ENCODE measurements around the gene HMGN1.

The HMGN1 gene

DNA sequence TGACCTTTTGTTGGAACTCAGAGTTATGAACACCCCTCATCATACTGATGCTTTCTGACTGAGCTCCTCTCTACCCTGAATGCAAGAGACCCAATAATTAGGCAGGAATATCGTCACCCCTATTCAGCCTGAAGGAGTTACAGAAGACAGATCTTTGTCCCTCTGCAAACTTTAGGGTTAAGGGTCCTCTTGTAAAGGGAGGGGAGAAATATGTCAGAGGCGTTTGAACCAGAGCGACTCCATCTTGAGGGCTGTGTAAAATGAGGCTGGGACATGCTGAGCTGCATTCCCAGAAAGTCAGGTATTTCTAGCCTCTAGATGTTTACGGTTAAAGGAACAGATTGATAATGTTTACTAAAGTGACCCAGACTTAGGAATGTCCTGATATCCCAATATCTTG is 10.5 kb upstream of the HMGN1 start:
- Histone ChIP-seq H3K27me3 (replicated peaks in 2 of 5; ENCODE audit: control insufficient read depth in 4 of 5, insufficient read depth in 5 of 5, low read length in 4 of 5) (no peaks in the 10 kb centered on the region), H3K36me3 (ENCODE audit: control insufficient read depth in 4 of 4, insufficient read depth in 4 of 4, low read length in 3 of 4) (no peaks in the 10 kb centered on the region), H3K4me1 (ENCODE audit: control extremely low read depth in 1 of 4, control insufficient read depth in 4 of 4, insufficient read depth in 4 of 4, low read length in 3 of 4) (peaks cover 10 to 24% (median 19%) of the 10 kb centered on the region in 4 experiments), H3K27ac (ENCODE audit: insufficient read depth in 1 of 2, low read depth in 1 of 2, low read length in 2 of 2, poor library complexity in 1 of 2, severe bottlenecking in 2 of 2) (no peak overlapping the region), H3K4me3 (ENCODE audit: control insufficient read depth in 1 of 7, extremely low read depth in 1 of 7, insufficient read depth in 4 of 7, low read depth in 2 of 7, low read length in 6 of 7) (no peak overlapping the region), H3K9me3 (ENCODE audit: control extremely low read depth in 1 of 5, control insufficient read depth in 4 of 5, insufficient read depth in 2 of 5, low read depth in 1 of 5, low read length in 4 of 5) (no peaks in the 10 kb centered on the region)
- 100% methylated on average over 2 of the region's 4 CpGs for WGBS (ENCODE audit: insufficient coverage)
- ChIA-PET CTCF (interaction anchor here (1.0 kb wide), 2 partner anchors 14 to 83 kb away, joined by 3 read pairs; no protein-coding TSS in a partner anchor), POLR2A (interaction anchor here (0.6 kb wide), 1 partner anchor 21 kb away, joined by 3 read pairs; a partner anchor contains a TSS)
- no peak for DNase-seq

DNA sequence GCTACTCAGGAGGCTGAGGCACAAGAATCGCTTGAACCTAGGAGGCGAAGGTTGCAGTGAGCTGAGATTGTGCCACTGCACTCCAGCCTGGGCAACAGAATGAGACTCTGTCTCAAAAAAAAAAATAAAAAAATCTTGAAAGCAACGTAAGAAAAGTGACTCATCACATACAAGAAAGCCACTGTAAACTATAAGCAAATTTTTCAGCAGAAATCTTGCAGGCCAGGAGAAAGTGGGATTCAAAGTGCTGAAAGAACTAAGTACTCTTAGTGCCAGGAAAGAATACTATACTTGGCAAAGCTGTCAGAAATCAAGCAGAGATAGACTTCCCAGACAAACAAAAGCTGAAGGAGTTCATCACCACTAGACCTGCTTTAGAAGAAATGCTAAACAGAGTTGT is 4.4 kb upstream of the HMGN1 start:
- peaks cover 4 to 11% (median 8%) of the 10 kb centered on the region in 4 experiments for H3K4me1 ChIP-seq (ENCODE audit: control extremely low read depth in 1 of 4, control insufficient read depth in 4 of 4, insufficient read depth in 4 of 4, low read length in 3 of 4)
- H3K9me3 ChIP-seq (ENCODE audit: control extremely low read depth in 1 of 5, control insufficient read depth in 4 of 5, insufficient read depth in 2 of 5, low read depth in 1 of 5, low read length in 4 of 5): peaks cover 0 to 6% (median 0%) of the 10 kb centered on the region in 5 experiments
- no peak for DNase-seq
- H3K27ac ChIP-seq (ENCODE audit: insufficient read depth in 1 of 2, low read depth in 1 of 2, low read length in 2 of 2, poor library complexity in 1 of 2, severe bottlenecking in 2 of 2): no peak overlapping the region
- no peak overlapping the region for H3K4me3 ChIP-seq (ENCODE audit: control insufficient read depth in 1 of 7, extremely low read depth in 1 of 7, insufficient read depth in 4 of 7, low read depth in 2 of 7, low read length in 6 of 7)
- 100% methylated on average over 1 of the region's 3 CpGs for WGBS (ENCODE audit: insufficient coverage)
- no peaks in the 10 kb centered on the region for H3K36me3 ChIP-seq (ENCODE audit: control insufficient read depth in 4 of 4, insufficient read depth in 4 of 4, low read length in 3 of 4)
- ChIA-PET POLR2A (no interaction called here), CTCF (no interaction called here)
- no peaks in the 10 kb centered on the region for H3K27me3 ChIP-seq (replicated peaks in 2 of 5; ENCODE audit: control insufficient read depth in 4 of 5, insufficient read depth in 5 of 5, low read length in 4 of 5)

DNA sequence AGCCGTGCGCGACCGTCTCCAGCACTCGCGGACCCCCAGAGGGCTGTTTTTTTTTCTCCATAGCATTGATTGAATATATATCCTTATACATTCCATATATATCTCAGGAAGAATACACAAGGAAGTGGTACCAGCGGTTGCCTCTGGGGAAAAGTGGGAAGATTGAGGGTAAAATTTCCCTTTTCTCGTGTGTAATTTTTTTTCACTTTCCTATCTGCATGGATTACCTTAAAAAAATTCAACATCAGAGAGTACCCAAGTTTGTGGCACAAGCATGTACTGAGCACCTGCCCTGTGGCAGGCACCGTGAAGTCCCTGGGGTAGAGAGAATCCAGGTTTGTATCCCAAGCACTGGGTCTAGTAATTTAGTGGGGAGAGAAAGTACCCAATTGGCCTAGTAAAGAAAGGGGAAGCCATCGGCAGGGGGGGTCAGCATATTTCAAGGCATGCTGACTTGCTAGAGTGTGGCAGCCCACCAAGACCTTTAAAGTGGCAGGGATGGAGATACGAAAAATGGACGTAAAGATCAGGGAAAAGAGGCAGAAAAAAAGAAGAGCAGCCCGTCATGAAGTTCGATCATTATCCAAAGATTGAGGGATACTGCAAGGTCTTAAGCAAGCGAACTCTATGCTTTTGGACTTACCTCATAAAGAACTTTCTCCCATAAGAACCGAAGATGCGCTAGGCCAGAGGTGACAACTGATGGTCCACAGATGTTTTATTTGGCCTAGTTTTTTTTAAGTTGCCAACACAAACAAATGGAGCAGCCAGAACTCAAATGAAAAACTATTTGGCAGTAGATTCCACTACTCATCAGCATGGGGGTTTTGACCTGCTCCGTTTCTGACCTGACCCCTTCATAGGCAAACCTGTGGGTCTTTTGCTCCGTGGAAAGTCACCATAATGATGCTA is 1.5 kb upstream of the HMGN1 start:
- H3K4me3 ChIP-seq (ENCODE audit: control insufficient read depth in 1 of 7, extremely low read depth in 1 of 7, insufficient read depth in 4 of 7, low read depth in 2 of 7, low read length in 6 of 7): peak overlapping the region; percentile 60 to 89 (median 78)
- H3K4me1 ChIP-seq (ENCODE audit: control extremely low read depth in 1 of 4, control insufficient read depth in 4 of 4, insufficient read depth in 4 of 4, low read length in 3 of 4): peaks cover 16 to 35% (median 21%) of the 10 kb centered on the region in 4 experiments
- 95% methylated on average over 10 of the region's 19 CpGs for WGBS (ENCODE audit: insufficient coverage)
- peaks cover 3 to 17% (median 6%) of the 10 kb centered on the region in 4 experiments for H3K36me3 ChIP-seq (ENCODE audit: control insufficient read depth in 4 of 4, insufficient read depth in 4 of 4, low read length in 3 of 4)
- ChIA-PET POLR2A (interaction anchor here (0.6 to 2.3 kb wide), 6 partner anchors 13 to 49 kb away, joined by 3 to 13 read pairs (median 3); partner anchors contain the start of gene BRWD1), CTCF (interaction anchor here (0.9 to 3.2 kb wide), 3 partner anchors 13 to 37 kb away, joined by 3 to 12 read pairs (median 4); partner anchors contain the start of gene BRWD1)
- DNase-seq: peak in 1 of 3 donors; percentile 28
- peaks cover 0 to 6% (median 0%) of the 10 kb centered on the region in 5 experiments for H3K9me3 ChIP-seq (ENCODE audit: control extremely low read depth in 1 of 5, control insufficient read depth in 4 of 5, insufficient read depth in 2 of 5, low read depth in 1 of 5, low read length in 4 of 5)
- peak overlapping the region; percentile 79 to 92 for H3K27ac ChIP-seq (ENCODE audit: insufficient read depth in 1 of 2, low read depth in 1 of 2, low read length in 2 of 2, poor library complexity in 1 of 2, severe bottlenecking in 2 of 2)
- H3K27me3 ChIP-seq (replicated peaks in 2 of 5; ENCODE audit: control insufficient read depth in 4 of 5, insufficient read depth in 5 of 5, low read length in 4 of 5): no peaks in the 10 kb centered on the region

DNA sequence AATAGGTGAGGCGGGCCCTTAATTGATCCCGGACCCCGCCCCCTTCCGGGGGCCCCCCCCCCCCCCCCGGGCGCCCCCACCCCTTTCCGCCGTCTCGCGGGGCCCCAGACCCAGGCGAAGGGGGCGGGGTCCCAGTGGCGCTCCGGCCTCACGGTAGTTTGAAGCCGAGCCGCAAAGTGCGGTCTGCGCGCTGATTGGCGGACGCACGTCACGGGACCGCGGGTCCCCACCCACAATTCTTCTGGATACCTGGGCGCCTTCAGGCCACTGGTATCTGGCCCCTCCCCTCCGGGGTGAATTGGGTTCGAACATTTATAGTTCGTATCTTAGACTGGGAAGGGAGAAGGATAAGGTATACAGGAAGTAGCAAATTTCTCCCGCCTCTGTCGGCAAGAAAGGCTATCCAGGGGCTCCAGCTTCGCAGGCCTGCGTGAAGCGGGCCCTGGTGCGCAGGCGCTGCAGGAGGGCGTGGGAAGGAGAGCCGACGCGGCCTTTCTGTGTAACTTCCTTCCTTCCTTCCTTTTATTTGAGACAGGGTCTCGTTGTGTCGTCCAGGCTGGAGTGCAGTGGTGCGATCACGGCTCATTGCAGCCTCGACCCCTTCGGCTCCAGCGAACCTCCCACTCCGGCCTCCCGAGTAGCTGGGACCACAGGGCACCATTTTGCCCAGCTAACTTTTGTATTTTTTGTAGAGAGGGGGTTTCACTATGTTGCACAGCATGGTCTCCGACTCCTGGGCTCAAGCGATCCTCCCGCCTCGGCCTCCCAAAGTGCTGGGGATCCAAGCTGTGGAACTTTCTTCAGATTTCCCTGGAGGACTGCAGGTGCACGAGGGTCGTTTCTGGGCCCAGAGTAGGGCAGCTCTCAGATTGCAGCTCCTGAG is 564 bp upstream of the HMGN1 start:
- ChIA-PET CTCF (interaction anchor here (0.9 to 3.2 kb wide), 4 partner anchors 14 to 38 kb away, joined by 3 to 12 read pairs (median 7); partner anchors contain the start of gene BRWD1), POLR2A (interaction anchor here (0.6 to 2.4 kb wide), 9 partner anchors 14 to 48 kb away, joined by 3 to 13 read pairs (median 3); partner anchors contain the start of gene BRWD1)
- Histone ChIP-seq H3K4me3 (ENCODE audit: control insufficient read depth in 1 of 7, extremely low read depth in 1 of 7, insufficient read depth in 4 of 7, low read depth in 2 of 7, low read length in 6 of 7) (peak overlapping the region; percentile 60 to 89 (median 78)), H3K27me3 (replicated peaks in 2 of 5; ENCODE audit: control insufficient read depth in 4 of 5, insufficient read depth in 5 of 5, low read length in 4 of 5) (no peaks in the 10 kb centered on the region), H3K4me1 (ENCODE audit: control extremely low read depth in 1 of 4, control insufficient read depth in 4 of 4, insufficient read depth in 4 of 4, low read length in 3 of 4) (peaks cover 16 to 42% (median 21%) of the 10 kb centered on the region in 4 experiments), H3K9me3 (ENCODE audit: control extremely low read depth in 1 of 5, control insufficient read depth in 4 of 5, insufficient read depth in 2 of 5, low read depth in 1 of 5, low read length in 4 of 5) (peaks cover 0 to 6% (median 0%) of the 10 kb centered on the region in 5 experiments), H3K27ac (ENCODE audit: insufficient read depth in 1 of 2, low read depth in 1 of 2, low read length in 2 of 2, poor library complexity in 1 of 2, severe bottlenecking in 2 of 2) (peak overlapping the region; percentile 79 to 92), H3K36me3 (ENCODE audit: control insufficient read depth in 4 of 4, insufficient read depth in 4 of 4, low read length in 3 of 4) (peaks cover 3 to 25% (median 11%) of the 10 kb centered on the region in 4 experiments)
- WGBS (ENCODE audit: insufficient coverage): 4% methylated on average over 30 of the region's 56 CpGs
- DNase-seq: peak; percentile 96 to 99 (median 98)

DNA sequence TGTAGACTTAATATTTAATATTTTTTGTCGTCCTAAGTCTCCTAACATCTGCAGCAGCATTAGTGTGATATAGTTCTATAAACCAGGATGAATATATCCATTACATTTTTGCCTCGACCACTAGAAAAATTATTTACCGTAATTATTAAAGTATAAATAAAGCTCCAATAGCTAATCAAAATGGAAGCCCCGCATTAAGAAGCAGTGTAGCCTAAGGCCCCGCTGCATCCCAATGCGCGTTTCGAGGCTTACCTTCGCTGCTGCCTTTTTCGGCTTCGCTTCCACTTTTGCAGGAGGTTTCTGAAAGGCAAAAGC is 891 bp downstream of the HMGN1 start:
- Histone ChIP-seq H3K27ac (ENCODE audit: insufficient read depth in 1 of 2, low read depth in 1 of 2, low read length in 2 of 2, poor library complexity in 1 of 2, severe bottlenecking in 2 of 2) (peak overlapping the region; percentile 87 to 94), H3K36me3 (ENCODE audit: control insufficient read depth in 4 of 4, insufficient read depth in 4 of 4, low read length in 3 of 4) (peaks cover 9 to 36% (median 19%) of the 10 kb centered on the region in 4 experiments), H3K27me3 (replicated peaks in 2 of 5; ENCODE audit: control insufficient read depth in 4 of 5, insufficient read depth in 5 of 5, low read length in 4 of 5) (no peaks in the 10 kb centered on the region), H3K4me1 (ENCODE audit: control extremely low read depth in 1 of 4, control insufficient read depth in 4 of 4, insufficient read depth in 4 of 4, low read length in 3 of 4) (peaks cover 16 to 42% (median 21%) of the 10 kb centered on the region in 4 experiments), H3K9me3 (ENCODE audit: control extremely low read depth in 1 of 5, control insufficient read depth in 4 of 5, insufficient read depth in 2 of 5, low read depth in 1 of 5, low read length in 4 of 5) (peaks cover 0 to under 1% (median 0%) of the 10 kb centered on the region in 5 experiments), H3K4me3 (ENCODE audit: control insufficient read depth in 1 of 7, extremely low read depth in 1 of 7, insufficient read depth in 4 of 7, low read depth in 2 of 7, low read length in 6 of 7) (peak overlapping the region; percentile 82 to 97 (median 94))
- DNase-seq: no peak
- POLR2A ChIA-PET: interaction anchor here (1.0 to 2.4 kb wide), 5 partner anchors 16 to 40 kb away, joined by 3 to 13 read pairs (median 9); partner anchors contain the start of gene BRWD1
- CTCF ChIA-PET: interaction anchor here (0.8 to 3.9 kb wide), 7 partner anchors 15 to 93 kb away, joined by 3 to 14 read pairs (median 9); partner anchors contain the start of gene BRWD1
- 0% methylated on average over 8 of the region's 11 CpGs for WGBS (ENCODE audit: insufficient coverage)

DNA sequence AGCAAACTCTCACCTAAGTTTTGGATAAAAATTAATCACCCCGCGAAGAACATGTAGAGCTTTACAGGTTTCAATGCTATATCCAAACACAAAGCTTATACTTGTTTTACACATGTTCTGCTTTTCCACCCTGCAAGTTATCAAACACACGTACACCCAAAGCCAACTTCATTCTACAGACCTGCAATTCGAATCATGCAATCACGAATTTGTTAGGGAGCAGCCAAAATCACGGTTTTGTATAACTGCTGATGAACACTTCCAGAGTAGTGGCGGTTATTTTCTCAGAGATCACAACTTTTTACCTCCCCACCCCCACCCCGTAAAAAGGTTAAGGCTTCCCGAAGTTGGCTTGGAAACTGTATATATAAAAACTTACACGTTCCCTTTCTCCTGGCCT is 1.4 kb downstream of the HMGN1 start:
- H3K4me1 ChIP-seq (ENCODE audit: control extremely low read depth in 1 of 4, control insufficient read depth in 4 of 4, insufficient read depth in 4 of 4, low read length in 3 of 4): peaks cover 16 to 42% (median 21%) of the 10 kb centered on the region in 4 experiments
- ChIA-PET POLR2A (interaction anchor here (0.5 to 2.4 kb wide), 3 partner anchors 32 to 109 kb away, joined by 3 to 9 read pairs (median 6); a partner anchor contains a TSS), CTCF (interaction anchor here (0.8 to 3.9 kb wide), 7 partner anchors 15 to 94 kb away, joined by 3 to 14 read pairs (median 9); partner anchors contain the start of gene BRWD1)
- peak overlapping the region; percentile 87 to 94 for H3K27ac ChIP-seq (ENCODE audit: insufficient read depth in 1 of 2, low read depth in 1 of 2, low read length in 2 of 2, poor library complexity in 1 of 2, severe bottlenecking in 2 of 2)
- no peaks in the 10 kb centered on the region for H3K27me3 ChIP-seq (replicated peaks in 2 of 5; ENCODE audit: control insufficient read depth in 4 of 5, insufficient read depth in 5 of 5, low read length in 4 of 5)
- WGBS (ENCODE audit: insufficient coverage): 19% methylated on average over 7 of the region's 10 CpGs
- peaks cover 9 to 36% (median 20%) of the 10 kb centered on the region in 4 experiments for H3K36me3 ChIP-seq (ENCODE audit: control insufficient read depth in 4 of 4, insufficient read depth in 4 of 4, low read length in 3 of 4)
- H3K9me3 ChIP-seq (ENCODE audit: control extremely low read depth in 1 of 5, control insufficient read depth in 4 of 5, insufficient read depth in 2 of 5, low read depth in 1 of 5, low read length in 4 of 5): no peaks in the 10 kb centered on the region
- peak overlapping the region in 6 of 7 experiments; percentile 82 to 97 (median 95) for H3K4me3 ChIP-seq (ENCODE audit: control insufficient read depth in 1 of 7, extremely low read depth in 1 of 7, insufficient read depth in 4 of 7, low read depth in 2 of 7, low read length in 6 of 7)
- peak in 2 of 3 donors; percentile 14 to 17 for DNase-seq

Data from common myeloid progenitor, CD34-positive (primary cell).